ENCODE measurements around the gene ARPC4. TPM values are rescaled to one million over a fixed set of nuclear protein-coding genes. Genes with fewer than 3 reads are reported as not detected.

The ARPC4 gene
- total and polyA plus RNA-seq, 2 of the 13 experiments (the other 11 are each of a cell fraction or from before 2014, with no cell fraction given), result 30.1 to 83.6 TPM

DNA sequence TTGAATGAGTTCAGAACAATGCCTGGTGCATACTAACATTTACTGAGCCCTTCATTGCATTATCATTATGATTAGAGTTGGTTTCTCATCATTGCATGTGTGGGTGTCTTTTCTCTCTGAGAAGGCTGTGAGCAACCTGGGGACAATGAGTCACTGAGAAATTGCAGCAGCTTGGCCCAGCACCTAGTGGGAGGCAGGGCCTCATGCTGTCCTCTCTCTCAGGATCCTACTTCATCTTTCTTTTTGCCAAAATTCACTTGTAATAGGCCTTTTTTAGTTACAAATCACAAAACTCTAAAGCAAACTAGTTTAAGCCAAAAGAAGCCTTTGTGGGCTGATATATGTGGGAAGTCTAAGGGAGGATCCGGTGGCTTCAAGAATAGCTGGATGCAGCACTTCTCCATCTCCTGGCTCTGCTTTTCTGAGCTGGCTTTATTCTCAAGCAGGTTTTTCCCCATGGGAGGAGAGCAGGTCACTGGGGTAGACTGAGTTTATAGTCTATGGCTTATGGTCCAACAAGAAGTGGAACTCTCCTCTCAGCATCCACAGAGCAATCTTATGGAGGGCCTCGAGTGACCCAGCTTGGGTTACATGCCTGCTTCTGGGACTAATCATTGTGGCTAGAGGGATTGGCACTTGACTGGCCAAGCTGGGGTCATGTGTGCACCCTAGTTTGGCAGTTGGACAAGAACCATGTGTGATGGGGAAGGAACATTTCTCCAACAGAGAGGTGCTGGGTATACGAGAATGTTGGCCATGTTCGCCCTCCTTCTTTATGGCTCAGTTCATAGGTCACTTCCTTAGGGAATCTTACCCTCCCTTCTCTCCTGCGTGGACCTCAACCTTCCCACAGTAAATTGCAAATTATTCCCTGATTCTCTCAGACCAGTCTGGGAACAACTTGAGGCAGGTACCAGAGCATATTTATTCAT is 14.5 kb upstream of the ARPC4 start:
- intact Hi-C loops (cut with micrococcal nuclease; ENCODE audit: unreplicated experiment), result no loop called here
- TF ChIP-seq, protein P1, sequence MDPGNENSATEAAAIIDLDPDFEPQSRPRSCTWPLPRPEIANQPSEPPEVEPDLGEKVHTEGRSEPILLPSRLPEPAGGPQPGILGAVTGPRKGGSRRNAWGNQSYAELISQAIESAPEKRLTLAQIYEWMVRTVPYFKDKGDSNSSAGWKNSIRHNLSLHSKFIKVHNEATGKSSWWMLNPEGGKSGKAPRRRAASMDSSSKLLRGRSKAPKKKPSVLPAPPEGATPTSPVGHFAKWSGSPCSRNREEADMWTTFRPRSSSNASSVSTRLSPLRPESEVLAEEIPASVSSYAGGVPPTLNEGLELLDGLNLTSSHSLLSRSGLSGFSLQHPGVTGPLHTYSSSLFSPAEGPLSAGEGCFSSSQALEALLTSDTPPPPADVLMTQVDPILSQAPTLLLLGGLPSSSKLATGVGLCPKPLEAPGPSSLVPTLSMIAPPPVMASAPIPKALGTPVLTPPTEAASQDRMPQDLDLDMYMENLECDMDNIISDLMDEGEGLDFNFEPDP (CRISPR knock-in tag; conservative IDR thresholded peaks at IDR 0.05), result no peak
- TF ChIP-seq, protein P2, sequence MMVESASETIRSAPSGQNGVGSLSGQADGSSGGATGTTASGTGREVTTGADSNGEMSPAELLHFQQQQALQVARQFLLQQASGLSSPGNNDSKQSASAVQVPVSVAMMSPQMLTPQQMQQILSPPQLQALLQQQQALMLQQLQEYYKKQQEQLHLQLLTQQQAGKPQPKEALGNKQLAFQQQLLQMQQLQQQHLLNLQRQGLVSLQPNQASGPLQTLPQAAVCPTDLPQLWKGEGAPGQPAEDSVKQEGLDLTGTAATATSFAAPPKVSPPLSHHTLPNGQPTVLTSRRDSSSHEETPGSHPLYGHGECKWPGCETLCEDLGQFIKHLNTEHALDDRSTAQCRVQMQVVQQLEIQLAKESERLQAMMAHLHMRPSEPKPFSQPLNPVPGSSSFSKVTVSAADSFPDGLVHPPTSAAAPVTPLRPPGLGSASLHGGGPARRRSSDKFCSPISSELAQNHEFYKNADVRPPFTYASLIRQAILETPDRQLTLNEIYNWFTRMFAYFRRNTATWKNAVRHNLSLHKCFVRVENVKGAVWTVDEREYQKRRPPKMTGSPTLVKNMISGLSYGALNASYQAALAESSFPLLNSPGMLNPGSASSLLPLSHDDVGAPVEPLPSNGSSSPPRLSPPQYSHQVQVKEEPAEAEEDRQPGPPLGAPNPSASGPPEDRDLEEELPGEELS (CRISPR knock-in tag; IDR thresholded peaks at IDR 0.05), result no peak
- no peak for TF ChIP-seq NFE2 (CRISPR knock-in tag; IDR thresholded peaks at IDR 0.05)
- Histone ChIP-seq H3K9me3 (ENCODE audit: low read length) (no peaks in the 10 kb centered on the region), H3K4me1 (ENCODE audit: insufficient read depth, low read length) (peaks cover 16% of the 10 kb centered on the region), H2AFZ (ENCODE audit: low read length) (no peak overlapping the region), H3K27me3 (ENCODE audit: control insufficient read depth in 1 of 2, insufficient read depth in 2 of 2, low read length in 2 of 2) (no peaks in the 10 kb centered on the region), H3K79me2 (ENCODE audit: insufficient read depth, low read length) (no peaks in the 10 kb centered on the region), H3K36me3 (replicated peaks in 1 of 2; ENCODE audit: control insufficient read depth in 1 of 2, insufficient read depth in 2 of 2, low read length in 2 of 2) (peaks cover 10 to 22% of the 10 kb centered on the region in 2 experiments), H3K27ac (ENCODE audit: extremely low read length, insufficient read depth, low read length) (no peak overlapping the region), H3K4me3 (replicated peaks in 1 of 3; ENCODE audit: insufficient read depth in 1 of 3, low read depth in 2 of 3, low read length in 3 of 3) (no peak overlapping the region), H3K4me2 (ENCODE audit: low read depth, low read length) (no peak overlapping the region), H4K20me1 (ENCODE audit: insufficient read depth, low read length) (no peaks in the 10 kb centered on the region), H3K9ac (ENCODE audit: insufficient read depth, low read depth, low read length) (no peak overlapping the region)
- in situ Hi-C loops (cut with HindIII; ENCODE audit: extremely low pct_ligation_motif_present, low pct_unique_long_range_greater_than_20kb), result no loop called here
- no TSS peak for BruUV-seq (replicated peaks)
- FAIRE-seq, result no peak
- ChIA-PET CTCF (ENCODE audit: low intra/inter-chr PET ratio, low total read pairs) (no interaction called here), POLR2A (interaction anchor here (1.3 kb wide), 1 partner anchor 29 kb away, joined by 4 read pairs; the partner anchor contains the start of gene OGG1)
- WGBS (ENCODE audit: low lambda C conversion rate), result 91% methylated on average over 5 of the region's 5 CpGs
- no peak for DNase-seq (ENCODE audit: low spot score)
- no peak; the same call in 2 of the 3 replicates for ATAC-seq

All from HepG2 (cell line).